Measurements from ENCODE around the gene LTO1.

GRCh38 chr11:69683764-69684333 lies 8.7 kb upstream of the LTO1 start:
- no peak for TF ChIP-seq POLR2A (IDR thresholded peaks at IDR 0.05)
- TF ChIP-seq CTCF (IDR thresholded peaks at IDR 0.05 in 8 of 11, conservative IDR thresholded peaks at IDR 0.05 in 3 of 11) = peak in 3 of 11 experiments; percentile 22 to 27 (median 23)
- TF ChIP-seq POLR2AphosphoS5 (IDR thresholded peaks at IDR 0.05) = no peak

All from spleen (tissue), 7 donors.